HEK293 (cell line): ENCODE data around the gene KCNJ9.

Experiments
- CTCF ChIA-PET: fragments of 350-600 bp; formaldehyde crosslinking; extraction: SDS; loops from one replicate; lab custom pipeline; 2021; ENCODE audit warnings: antibody characterized with exemption; lab: Yijun Ruan, JAX
- POLR2A ChIA-PET: fragments of 300-600 bp; formaldehyde crosslinking; extraction: SDS; loops from one replicate; lab custom pipeline; 2020; ENCODE audit warnings: antibody characterized with exemption, inconsistent platforms; lab: Yijun Ruan, JAX
- H3K27ac ChIP-seq: fragments of 200-500 bp; sonication (Bioruptor generic); 2 replicates; pipeline ENCODE4 v1.5.1; 2014; ENCODE audit warnings: low read depth, low read length, control low read depth, inconsistent platforms; ENCODE audit errors: extremely low read depth
- H3K36me3 ChIP-seq, 2 experiments: fragments of 200-500 bp in 1 of 2; sonication (Bioruptor generic) in 1 of 2; 1 replicate in 1 of 2; 2 replicates in 1 of 2; pipeline ENCODE4 v1.5.1; 2014 to 2017; ENCODE audit warnings: inconsistent platforms in 2 of 2, low read length in 2 of 2; ENCODE audit not compliant: control insufficient read depth in 2 of 2, insufficient read depth in 1 of 2
- H3K4me1 ChIP-seq: fragments of 200-500 bp; sonication (Bioruptor generic); 2 replicates; pipeline ENCODE4 v1.5.1; 2014; ENCODE audit warnings: mild to moderate bottlenecking, low read length, inconsistent platforms; ENCODE audit not compliant: control insufficient read depth, insufficient read depth
- H3K4me3 ChIP-seq: 2 replicates; pipeline ENCODE4 v1.5.1; 2011; ENCODE audit warnings: low read depth, mild to moderate bottlenecking, control low read depth, low read length, moderate library complexity
- H3K9me3 ChIP-seq: fragments of 200-500 bp; sonication (Bioruptor generic); 2 replicates; pipeline ENCODE4 v1.5.1; 2014; ENCODE audit warnings: low read depth, low read length, inconsistent platforms; ENCODE audit not compliant: control insufficient read depth, insufficient read depth
- KLF17 ChIP-seq: fragments of 450-650 bp; formaldehyde crosslinking; IDR thresholded peaks from 2 replicates; pipeline ENCODE4 v1.5.1; 2016; ENCODE audit warnings: missing biosample characterization, missing genetic modification characterization
- MZF1 ChIP-seq: fragments of 450-650 bp; formaldehyde crosslinking; IDR thresholded peaks from 2 replicates; pipeline ENCODE4 v1.5.1; 2017; ENCODE audit warnings: missing biosample characterization, missing genetic modification characterization, borderline replicate concordance
- PRDM2 ChIP-seq: fragments of 450-650 bp; formaldehyde crosslinking; IDR thresholded peaks from 2 replicates; pipeline ENCODE4 v1.5.1; 2016; ENCODE audit warnings: missing biosample characterization, missing genetic modification characterization, borderline replicate concordance
- REST ChIP-seq: fragments of 450-650 bp; formaldehyde crosslinking; IDR thresholded peaks from 2 replicates; pipeline ENCODE4 v1.5.1; 2016; ENCODE audit warnings: missing biosample characterization, missing genetic modification characterization
- SCRT2 ChIP-seq: fragments of 450-650 bp; formaldehyde crosslinking; IDR thresholded peaks from 2 replicates; pipeline ENCODE4 v1.5.1; 2016; ENCODE audit warnings: missing biosample characterization, missing genetic modification characterization
- ZBTB26 ChIP-seq: fragments of 450-650 bp; formaldehyde crosslinking; optimal IDR thresholded peaks from 2 replicates; pipeline ENCODE3; 2016; ENCODE audit warnings: missing biosample characterization, mild to moderate bottlenecking, missing genetic modification characterization
- ZEB2 ChIP-seq: fragments of 450-650 bp; formaldehyde crosslinking; IDR thresholded peaks from 2 replicates; pipeline ENCODE4 v1.5.1; 2016; ENCODE audit warnings: missing biosample characterization, missing genetic modification characterization
- ZFP3 ChIP-seq: fragments of 450-650 bp; formaldehyde crosslinking; IDR thresholded peaks from 2 replicates; pipeline ENCODE4 v1.5.1; 2016; ENCODE audit warnings: low read depth, missing biosample characterization, missing genetic modification characterization
- ZFP37 ChIP-seq: fragments of 450-650 bp; formaldehyde crosslinking; IDR thresholded peaks from 2 replicates; pipeline ENCODE4 v1.5.1; 2016; ENCODE audit warnings: missing biosample characterization, missing genetic modification characterization
- ZNF112 ChIP-seq: fragments of 450-650 bp; formaldehyde crosslinking; IDR thresholded peaks from 2 replicates; pipeline ENCODE4 v1.5.0; 2017; ENCODE audit warnings: missing biosample characterization, missing genetic modification characterization
- ZNF132 ChIP-seq: fragments of 450-650 bp; formaldehyde crosslinking; IDR thresholded peaks from 2 replicates; pipeline ENCODE4 v1.5.1; 2017; ENCODE audit warnings: missing biosample characterization, missing genetic modification characterization, borderline replicate concordance
- ZNF169 ChIP-seq: fragments of 450-650 bp; formaldehyde crosslinking; IDR thresholded peaks from 2 replicates; pipeline ENCODE4 v1.5.1; 2016; ENCODE audit warnings: missing biosample characterization, missing genetic modification characterization
- ZNF19 ChIP-seq: fragments of 450-650 bp; formaldehyde crosslinking; IDR thresholded peaks from 2 replicates; pipeline ENCODE4; 2016; ENCODE audit warnings: missing biosample characterization, missing genetic modification characterization, low read depth
- ZNF214 ChIP-seq: fragments of 450-650 bp; formaldehyde crosslinking; IDR thresholded peaks from 2 replicates; pipeline ENCODE4 v1.5.1; 2017; ENCODE audit warnings: missing biosample characterization, mild to moderate bottlenecking, missing genetic modification characterization, borderline replicate concordance
- ZNF335 ChIP-seq: fragments of 450-650 bp; formaldehyde crosslinking; conservative IDR thresholded peaks from 2 replicates; pipeline ENCODE4 v1.5.1; 2016; ENCODE audit warnings: missing biosample characterization, missing genetic modification characterization
- ZNF391 ChIP-seq: fragments of 450-650 bp; formaldehyde crosslinking; IDR thresholded peaks from 2 replicates; pipeline ENCODE4 v1.5.1; 2016; ENCODE audit warnings: low read depth, missing biosample characterization, missing genetic modification characterization, borderline replicate concordance
- ZNF530 ChIP-seq: fragments of 450-650 bp; formaldehyde crosslinking; IDR thresholded peaks from 2 replicates; pipeline ENCODE4 v1.5.1; 2016; ENCODE audit warnings: low read depth, missing biosample characterization, missing genetic modification characterization
- ZNF548 ChIP-seq: fragments of 450-650 bp; formaldehyde crosslinking; IDR thresholded peaks from 2 replicates; pipeline ENCODE4 v1.5.1; 2016; ENCODE audit warnings: missing biosample characterization, missing genetic modification characterization
- ZNF558 ChIP-seq: fragments of 450-650 bp; formaldehyde crosslinking; IDR thresholded peaks from 2 replicates; pipeline ENCODE4 v1.5.1; 2016; ENCODE audit warnings: missing biosample characterization, missing genetic modification characterization
- ZNF596 ChIP-seq: fragments of 450-650 bp; IDR thresholded peaks from 2 replicates; pipeline ENCODE4 v1.5.0; 2018; ENCODE audit warnings: missing biosample characterization, mild to moderate bottlenecking, missing genetic modification characterization, moderate library complexity
- ZNF629 ChIP-seq: fragments of 450-650 bp; formaldehyde crosslinking; IDR thresholded peaks from 2 replicates; pipeline ENCODE4 v1.5.1; 2017; ENCODE audit warnings: missing biosample characterization, missing genetic modification characterization
- ZNF707 ChIP-seq: fragments of 450-650 bp; formaldehyde crosslinking; IDR thresholded peaks from 2 replicates; pipeline ENCODE4 v1.5.1; 2016; ENCODE audit warnings: missing biosample characterization, missing genetic modification characterization
- ZNF768 ChIP-seq: fragments of 450-650 bp; formaldehyde crosslinking; IDR thresholded peaks from 2 replicates; pipeline ENCODE4 v1.5.1; 2018; ENCODE audit warnings: missing biosample characterization, mild to moderate bottlenecking, missing genetic modification characterization
- ZSCAN30 ChIP-seq: fragments of 450-650 bp; IDR thresholded peaks from 2 replicates; pipeline ENCODE4 v1.5.1; 2018; ENCODE audit warnings: missing biosample characterization, mild to moderate bottlenecking, missing genetic modification characterization, moderate library complexity

Gene KCNJ9

GRCh38 chr1:160089883-160090282, 8.5 kb downstream of the KCNJ9 start:
- TF ChIP-seq ZNF335 (peak; percentile 50), ZNF112 (tag by site-specific recombination) (no peak), REST (tag by site-specific recombination) (no peak), ZNF768 (tag by site-specific recombination) (no peak)
- Histone ChIP-seq H3K4me3 (no peak overlapping the region), H3K4me1 (no peaks in the 10 kb centered on the region), H3K36me3 (peaks cover 0 to 17% of the 10 kb centered on the region in 2 experiments; a peak in 1 of 3 replicates), H3K9me3 (no peaks in the 10 kb centered on the region), H3K27ac (no peak overlapping the region)
- POLR2A ChIA-PET = no interaction called here
- CTCF ChIA-PET = interaction anchor here (0.9 to 16.5 kb wide), 3 partner anchors 11 to 41 kb away, joined by 4 to 541 read pairs (median 123); partner anchors contain the start of gene KCNJ10

GRCh38 chr1:160090760-160091159, 9.4 kb downstream of the KCNJ9 start:
- ChIA-PET CTCF (interaction anchor here (1.1 to 8.0 kb wide), 2 partner anchors 16 to 161 kb away, joined by 3 to 123 read pairs; partner anchors contain the start of gene KCNJ10), POLR2A (no interaction called here)
- TF ChIP-seq ZSCAN30 (tag by site-specific recombination) (no peak), ZNF169 (no peak), ZNF391 (tag by site-specific recombination) (no peak), KLF17 (no peak), SCRT2 (no peak), MZF1 (tag by site-specific recombination) (no peak), ZNF132 (tag by site-specific recombination) (no peak), ZEB2 (tag by site-specific recombination) (no peak), PRDM2 (tag by site-specific recombination) (no peak), ZNF214 (tag by site-specific recombination) (no peak), ZNF558 (tag by site-specific recombination) (no peak), ZFP3 (tag by site-specific recombination) (no peak), ZNF548 (tag by site-specific recombination) (no peak), ZNF530 (tag by site-specific recombination) (no peak), ZBTB26 (tag by site-specific recombination) (no peak), ZNF629 (no peak), ZFP37 (tag by site-specific recombination) (no peak), ZNF19 (no peak), ZNF596 (tag by site-specific recombination) (no peak), ZNF707 (tag by site-specific recombination) (no peak)
- no peaks in the 10 kb centered on the region for H3K4me1 ChIP-seq
- H3K36me3 ChIP-seq = peaks cover 0 to 19% of the 10 kb centered on the region in 2 experiments; a peak in 1 of 3 replicates
- no peak overlapping the region for H3K4me3 ChIP-seq
- no peaks in the 10 kb centered on the region for H3K9me3 ChIP-seq
- H3K27ac ChIP-seq = no peak overlapping the region
